ENCODE measurements around the gene FNBP1.
A peak's percentile ranks its signal among the peaks of the same experiment; 100 is the strongest.

FNBP1 gene

GRCh38 chr9:129936222-129936621 is 106.8 kb downstream of the FNBP1 start:
- H3K36me3 Mint-ChIP-seq (ENCODE audit: low read depth): peaks cover 66% of the 10 kb centered on the region
- no peak overlapping the region for H3K4me3 Mint-ChIP-seq
- peaks cover 52% of the 10 kb centered on the region for H3K4me1 Mint-ChIP-seq (ENCODE audit: low read depth)
- no peaks in the 10 kb centered on the region for H3K27me3 Mint-ChIP-seq
- no peak overlapping the region for H3K27ac Mint-ChIP-seq
- intact Hi-C loops (cut with micrococcal nuclease): no loop called here
- no peaks in the 10 kb centered on the region for H3K9me3 Mint-ChIP-seq

GRCh38 chr9:129934780-129935179 is 108.2 kb downstream of the FNBP1 start:
- peak overlapping the region; percentile 63 for H3K27ac Mint-ChIP-seq
- H3K27me3 Mint-ChIP-seq: no peaks in the 10 kb centered on the region
- peaks cover 46% of the 10 kb centered on the region for H3K4me1 Mint-ChIP-seq (ENCODE audit: low read depth)
- no peak overlapping the region for H3K4me3 Mint-ChIP-seq
- intact Hi-C loops (cut with micrococcal nuclease): loop anchor here (5.0 kb wide), 1 partner anchor 33 kb away; no protein-coding TSS in a partner anchor
- no peaks in the 10 kb centered on the region for H3K9me3 Mint-ChIP-seq
- H3K36me3 Mint-ChIP-seq (ENCODE audit: low read depth): peaks cover 57% of the 10 kb centered on the region

GRCh38 chr9:129934041-129934591 is 108.9 kb downstream of the FNBP1 start:
- no peak overlapping the region for H3K4me3 Mint-ChIP-seq
- H3K9me3 Mint-ChIP-seq: no peaks in the 10 kb centered on the region
- peaks cover 39% of the 10 kb centered on the region for H3K4me1 Mint-ChIP-seq (ENCODE audit: low read depth)
- H3K36me3 Mint-ChIP-seq (ENCODE audit: low read depth): peaks cover 57% of the 10 kb centered on the region
- intact Hi-C loops (cut with micrococcal nuclease): loop anchor here (5.0 kb wide), 1 partner anchor 33 kb away; no protein-coding TSS in a partner anchor
- no peaks in the 10 kb centered on the region for H3K27me3 Mint-ChIP-seq
- H3K27ac Mint-ChIP-seq: peak overlapping the region; percentile 63

GRCh38 chr9:129933185-129934040 is 109.6 kb downstream of the FNBP1 start:
- H3K4me1 Mint-ChIP-seq (ENCODE audit: low read depth): peaks cover 32% of the 10 kb centered on the region
- peaks cover 57% of the 10 kb centered on the region for H3K36me3 Mint-ChIP-seq (ENCODE audit: low read depth)
- H3K4me3 Mint-ChIP-seq: no peak overlapping the region
- intact Hi-C loops (cut with micrococcal nuclease): loop anchor here (5.0 kb wide), 1 partner anchor 34 kb away; no protein-coding TSS in a partner anchor
- H3K9me3 Mint-ChIP-seq: no peaks in the 10 kb centered on the region
- no peaks in the 10 kb centered on the region for H3K27me3 Mint-ChIP-seq
- peak overlapping the region; percentile 76 for H3K27ac Mint-ChIP-seq

GRCh38 chr9:129932303-129933151 is 110.5 kb downstream of the FNBP1 start:
- H3K4me3 Mint-ChIP-seq: peak overlapping the region; percentile 31
- no peaks in the 10 kb centered on the region for H3K9me3 Mint-ChIP-seq
- H3K4me1 Mint-ChIP-seq (ENCODE audit: low read depth): peaks cover 32% of the 10 kb centered on the region
- H3K27me3 Mint-ChIP-seq: no peaks in the 10 kb centered on the region
- intact Hi-C loops (cut with micrococcal nuclease): loop anchor here (5.0 kb wide), 1 partner anchor 35 kb away; no protein-coding TSS in a partner anchor
- H3K36me3 Mint-ChIP-seq (ENCODE audit: low read depth): peaks cover 57% of the 10 kb centered on the region
- H3K27ac Mint-ChIP-seq: peak overlapping the region; percentile 76

- Mint-ChIP-seq H3K27ac (no peak overlapping the region), H3K4me3 (no peak overlapping the region), H3K27me3 (no peaks in the 10 kb centered on the region)
These were observed 112.2 kb downstream of the FNBP1 start for GRCh38 chr9:129930743-129931142.

GRCh38 chr9:129929496-129930125 is 113.4 kb downstream of the FNBP1 start:
- H3K36me3 Mint-ChIP-seq (ENCODE audit: low read depth): peaks cover 68% of the 10 kb centered on the region
- peaks cover 26% of the 10 kb centered on the region for H3K4me1 Mint-ChIP-seq (ENCODE audit: low read depth)
- no peak overlapping the region for H3K4me3 Mint-ChIP-seq
- no peak overlapping the region for H3K27ac Mint-ChIP-seq
- intact Hi-C loops (cut with micrococcal nuclease): loop anchor here (5.0 kb wide), 1 partner anchor 38 kb away; no protein-coding TSS in a partner anchor
- no peaks in the 10 kb centered on the region for H3K27me3 Mint-ChIP-seq
- no peaks in the 10 kb centered on the region for H3K9me3 Mint-ChIP-seq

More at GRCh38 chr9:129930743-129931142, 112.2 kb downstream of the FNBP1 start:
- Mint-ChIP-seq H3K4me1 (ENCODE audit: low read depth) (peaks cover 32% of the 10 kb centered on the region), H3K9me3 (no peaks in the 10 kb centered on the region), H3K36me3 (ENCODE audit: low read depth) (peaks cover 61% of the 10 kb centered on the region)
- intact Hi-C loops (cut with micrococcal nuclease): loop anchor here (5.0 kb wide), 1 partner anchor 37 kb away; no protein-coding TSS in a partner anchor

- peaks cover 86% of the 10 kb centered on the region for H3K36me3 Mint-ChIP-seq (ENCODE audit: low read depth)
- peak overlapping the region; percentile 10 for H3K27ac Mint-ChIP-seq
- no peaks in the 10 kb centered on the region for H3K27me3 Mint-ChIP-seq
- intact Hi-C loops (cut with micrococcal nuclease): no loop called here
- no peak overlapping the region for H3K4me3 Mint-ChIP-seq
- no peaks in the 10 kb centered on the region for H3K9me3 Mint-ChIP-seq
- H3K4me1 Mint-ChIP-seq (ENCODE audit: low read depth): peaks cover 40% of the 10 kb centered on the region
These were observed 119.4 kb downstream of the FNBP1 start for GRCh38 chr9:129923589-129923988.

GRCh38 chr9:129921905-129922304 is 121.1 kb downstream of the FNBP1 start:
- no peaks in the 10 kb centered on the region for H3K9me3 Mint-ChIP-seq
- H3K36me3 Mint-ChIP-seq (ENCODE audit: low read depth): peaks cover 86% of the 10 kb centered on the region
- intact Hi-C loops (cut with micrococcal nuclease): no loop called here
- peaks cover 40% of the 10 kb centered on the region for H3K4me1 Mint-ChIP-seq (ENCODE audit: low read depth)
- no peak overlapping the region for H3K27ac Mint-ChIP-seq
- no peaks in the 10 kb centered on the region for H3K27me3 Mint-ChIP-seq
- H3K4me3 Mint-ChIP-seq: no peak overlapping the region

GRCh38 chr9:129919841-129920240 is 123.1 kb downstream of the FNBP1 start:
- peaks cover 77% of the 10 kb centered on the region for H3K36me3 Mint-ChIP-seq (ENCODE audit: low read depth)
- H3K27me3 Mint-ChIP-seq: no peaks in the 10 kb centered on the region
- intact Hi-C loops (cut with micrococcal nuclease): loop anchor here (2.0 kb wide), 1 partner anchor 29 kb away; no protein-coding TSS in a partner anchor
- no peaks in the 10 kb centered on the region for H3K9me3 Mint-ChIP-seq
- H3K4me1 Mint-ChIP-seq (ENCODE audit: low read depth): peaks cover 46% of the 10 kb centered on the region
- peak overlapping the region; percentile 83 for H3K27ac Mint-ChIP-seq
- H3K4me3 Mint-ChIP-seq: no peak overlapping the region

GRCh38 chr9:129919277-129919676 is 123.7 kb downstream of the FNBP1 start:
- intact Hi-C loops (cut with micrococcal nuclease): loop anchor here (2.0 kb wide), 1 partner anchor 28 kb away; no protein-coding TSS in a partner anchor
- Mint-ChIP-seq H3K27ac (peak overlapping the region; percentile 83), H3K36me3 (ENCODE audit: low read depth) (peaks cover 72% of the 10 kb centered on the region), H3K27me3 (no peaks in the 10 kb centered on the region), H3K4me3 (no peak overlapping the region), H3K4me1 (ENCODE audit: low read depth) (peaks cover 41% of the 10 kb centered on the region), H3K9me3 (no peaks in the 10 kb centered on the region)

- intact Hi-C loops (cut with micrococcal nuclease): loop anchor here (2.0 kb wide), 1 partner anchor 28 kb away; no protein-coding TSS in a partner anchor
- H3K9me3 Mint-ChIP-seq: no peaks in the 10 kb centered on the region
- H3K27me3 Mint-ChIP-seq: no peaks in the 10 kb centered on the region
- peak overlapping the region; percentile 83 for H3K27ac Mint-ChIP-seq
- H3K36me3 Mint-ChIP-seq (ENCODE audit: low read depth): peaks cover 72% of the 10 kb centered on the region
- H3K4me3 Mint-ChIP-seq: no peak overlapping the region
- peaks cover 32% of the 10 kb centered on the region for H3K4me1 Mint-ChIP-seq (ENCODE audit: low read depth)
These were observed 124.6 kb downstream of the FNBP1 start for GRCh38 chr9:129918296-129918950.

- Mint-ChIP-seq H3K4me1 (ENCODE audit: low read depth) (peaks cover 32% of the 10 kb centered on the region), H3K27me3 (no peaks in the 10 kb centered on the region), H3K27ac (no peak overlapping the region)
These were observed 126.3 kb downstream of the FNBP1 start for GRCh38 chr9:129916707-129917106.

More at GRCh38 chr9:129916707-129917106, 126.3 kb downstream of the FNBP1 start:
- Mint-ChIP-seq H3K4me3 (no peak overlapping the region), H3K9me3 (no peaks in the 10 kb centered on the region), H3K36me3 (ENCODE audit: low read depth) (peaks cover 72% of the 10 kb centered on the region)
- intact Hi-C loops (cut with micrococcal nuclease): no loop called here
